ENCODE data around the gene CD2BP2. TPM values are rescaled to one million over a fixed set of nuclear protein-coding genes. Genes with fewer than 3 reads are reported as not detected.

Gene CD2BP2
- total RNA-seq, 1 donor = 21.5 TPM

DNA sequence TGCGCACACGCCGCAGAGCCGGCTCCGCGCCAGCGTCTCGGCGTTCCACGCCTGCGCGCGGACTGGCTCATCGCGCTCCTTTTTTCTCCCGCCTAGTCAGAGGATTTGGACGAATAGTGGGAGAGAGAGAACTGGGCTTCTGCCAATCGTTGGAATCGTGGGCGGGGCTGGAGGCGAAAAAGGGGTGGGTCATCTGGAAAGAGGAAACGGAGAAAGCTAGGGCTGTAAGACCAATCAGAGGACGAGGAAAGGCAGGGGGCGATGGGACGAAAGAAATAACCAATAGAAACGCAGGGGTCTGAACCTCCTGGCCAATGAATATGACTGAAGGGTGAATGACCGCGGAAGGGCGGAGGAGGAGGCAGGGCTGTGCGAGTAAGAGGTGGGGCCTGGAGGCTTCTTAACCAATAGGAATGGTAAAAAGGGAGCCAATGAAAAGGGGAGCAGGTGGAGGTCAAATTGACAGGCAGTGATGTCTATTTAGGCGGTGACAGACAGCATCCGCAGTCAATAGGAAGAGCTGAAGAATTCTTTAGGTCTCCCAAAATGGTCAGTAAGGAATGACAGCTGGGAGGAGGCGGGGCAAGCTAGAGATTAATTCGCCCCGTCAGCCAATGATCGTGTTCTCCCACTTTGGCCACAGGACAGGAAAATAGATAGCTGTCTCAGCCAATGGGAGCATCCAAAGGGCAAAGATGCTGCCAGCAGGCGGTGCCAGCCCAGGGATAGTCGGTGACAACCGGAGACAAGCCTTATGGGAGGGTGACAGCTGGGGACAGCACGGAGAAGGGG lies 15.5 kb upstream of the CD2BP2 start, which contains the start of gene TBC1D10B:
Gene TBC1D10B, minus strand, starts transcription at position 39 of the 792 bp plus-strand sequence. CDS start 311 bp downstream, outside the sequence.
- H3K9me3 ChIP-seq (ENCODE audit: low read depth, low read length) = no peaks in the 10 kb centered on the region
- peak within 1 kb of the TSS; percentile 58 for H3K4me3 ChIP-seq (ENCODE audit: low read length)
- H3K27me3 ChIP-seq (ENCODE audit: insufficient read depth, low read length) = no peaks in the 10 kb centered on the region
- H3K4me1 ChIP-seq (ENCODE audit: insufficient read depth, low read length) = peaks cover 39% of the 10 kb centered on the region

DNA sequence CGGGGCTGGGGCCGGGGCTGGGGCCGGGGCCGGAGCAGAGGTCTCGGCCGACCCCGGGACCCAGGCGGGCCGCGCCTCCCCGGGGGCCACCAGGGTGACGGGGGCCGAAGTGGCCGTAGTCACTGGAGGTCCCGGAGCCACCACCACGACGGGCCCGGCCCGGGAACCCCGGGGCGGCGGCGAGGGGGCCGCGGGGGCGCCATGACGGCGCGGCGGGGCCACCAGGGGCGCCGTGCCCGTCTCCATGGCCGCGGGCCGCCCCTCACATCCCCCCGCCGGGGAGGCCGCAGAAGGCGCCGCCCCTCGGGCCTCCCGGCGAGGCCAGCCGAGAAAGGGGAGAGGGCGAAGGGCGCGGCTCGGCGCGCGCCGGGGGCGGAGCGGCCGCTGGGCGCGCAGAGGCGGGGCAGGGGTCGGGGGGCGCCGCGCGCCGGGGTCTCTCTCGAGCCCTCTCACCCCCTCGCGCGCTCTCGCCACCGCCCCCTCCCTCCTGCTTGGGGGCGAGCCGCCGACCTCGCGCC lies 14.9 kb upstream of the CD2BP2 start:
- Histone ChIP-seq H3K27me3 (ENCODE audit: insufficient read depth, low read length) (no peaks in the 10 kb centered on the region), H3K4me1 (ENCODE audit: insufficient read depth, low read length) (peaks cover 39% of the 10 kb centered on the region), H3K9me3 (ENCODE audit: low read depth, low read length) (no peaks in the 10 kb centered on the region), H3K4me3 (ENCODE audit: low read length) (peak overlapping the region; percentile 58)

GRCh38 chr16:30369091-30369937 lies 14.2 kb upstream of the CD2BP2 start:
- Histone ChIP-seq H3K9me3 (ENCODE audit: low read depth, low read length) (no peaks in the 10 kb centered on the region), H3K4me1 (ENCODE audit: insufficient read depth, low read length) (peaks cover 39% of the 10 kb centered on the region), H3K4me3 (ENCODE audit: low read length) (peak overlapping the region; percentile 58), H3K27me3 (ENCODE audit: insufficient read depth, low read length) (no peaks in the 10 kb centered on the region)

GRCh38 chr16:30368792-30369090 lies 13.6 kb upstream of the CD2BP2 start:
- Histone ChIP-seq H3K4me3 (ENCODE audit: low read length) (peak overlapping the region; percentile 58), H3K9me3 (ENCODE audit: low read depth, low read length) (no peaks in the 10 kb centered on the region), H3K4me1 (ENCODE audit: insufficient read depth, low read length) (peaks cover 39% of the 10 kb centered on the region), H3K27me3 (ENCODE audit: insufficient read depth, low read length) (no peaks in the 10 kb centered on the region)

GRCh38 chr16:30368122-30368791 lies 13.1 kb upstream of the CD2BP2 start:
- peak overlapping the region; percentile 58 for H3K4me3 ChIP-seq (ENCODE audit: low read length)
- H3K27me3 ChIP-seq (ENCODE audit: insufficient read depth, low read length) = no peaks in the 10 kb centered on the region
- H3K4me1 ChIP-seq (ENCODE audit: insufficient read depth, low read length) = peaks cover 39% of the 10 kb centered on the region
- H3K9me3 ChIP-seq (ENCODE audit: low read depth, low read length) = no peaks in the 10 kb centered on the region

DNA sequence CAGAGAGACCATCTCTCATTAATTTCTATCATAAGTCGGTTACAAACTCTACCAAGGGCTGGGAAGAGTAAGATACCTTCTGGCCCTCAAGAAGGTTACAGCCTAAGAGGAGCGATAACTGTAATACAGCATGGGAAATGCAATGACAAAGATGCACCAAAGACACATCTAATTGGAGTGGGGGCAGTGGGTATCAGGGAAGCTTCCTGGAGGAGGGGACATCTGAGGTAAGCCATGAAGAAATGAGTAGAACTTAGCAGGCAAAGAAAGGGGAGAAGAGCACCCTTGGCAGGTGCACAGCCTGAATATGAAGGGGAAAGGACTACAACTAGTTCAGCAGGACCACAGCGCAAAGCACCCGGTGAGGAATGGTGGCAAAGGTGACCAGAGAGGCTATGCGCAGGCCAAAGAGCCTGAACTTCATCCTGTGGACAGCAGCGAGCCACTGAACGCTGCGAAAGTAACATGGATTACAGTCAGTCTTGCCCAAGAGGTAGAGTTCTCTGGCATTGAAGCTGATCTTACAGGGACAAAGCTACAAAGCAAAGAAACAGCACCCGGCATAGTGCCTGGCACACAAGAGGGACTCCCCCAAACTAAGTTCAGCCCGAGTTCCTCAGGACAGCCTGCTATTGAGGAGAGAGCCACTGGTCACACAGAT lies 12.4 kb upstream of the CD2BP2 start:
- H3K4me3 ChIP-seq (ENCODE audit: low read length) = no peak overlapping the region
- no peaks in the 10 kb centered on the region for H3K9me3 ChIP-seq (ENCODE audit: low read depth, low read length)
- no peaks in the 10 kb centered on the region for H3K27me3 ChIP-seq (ENCODE audit: insufficient read depth, low read length)
- peaks cover 39% of the 10 kb centered on the region for H3K4me1 ChIP-seq (ENCODE audit: insufficient read depth, low read length)

DNA sequence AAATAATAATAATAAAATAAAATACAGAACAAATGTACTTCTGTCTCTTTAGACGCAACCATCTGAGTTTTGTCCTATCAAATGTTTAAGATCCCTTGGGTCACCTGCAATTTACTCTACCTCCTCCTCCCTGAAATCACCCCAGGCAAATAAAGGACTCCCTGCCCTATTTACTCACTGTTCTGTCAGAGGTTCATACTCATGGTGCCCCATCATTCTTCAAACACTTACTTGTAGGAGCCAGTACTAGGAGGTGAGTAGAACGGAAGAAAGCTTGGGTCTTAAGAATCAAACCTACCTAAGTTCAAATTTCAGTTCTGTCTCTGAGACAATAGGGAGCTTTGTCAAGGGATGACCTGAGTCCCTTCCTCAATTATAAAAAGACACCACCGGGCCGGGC lies 11.4 kb upstream of the CD2BP2 start:
- H3K9me3 ChIP-seq (ENCODE audit: low read depth, low read length) = no peaks in the 10 kb centered on the region
- no peak overlapping the region for H3K4me3 ChIP-seq (ENCODE audit: low read length)
- no peaks in the 10 kb centered on the region for H3K27me3 ChIP-seq (ENCODE audit: insufficient read depth, low read length)
- peaks cover 37% of the 10 kb centered on the region for H3K4me1 ChIP-seq (ENCODE audit: insufficient read depth, low read length)

DNA sequence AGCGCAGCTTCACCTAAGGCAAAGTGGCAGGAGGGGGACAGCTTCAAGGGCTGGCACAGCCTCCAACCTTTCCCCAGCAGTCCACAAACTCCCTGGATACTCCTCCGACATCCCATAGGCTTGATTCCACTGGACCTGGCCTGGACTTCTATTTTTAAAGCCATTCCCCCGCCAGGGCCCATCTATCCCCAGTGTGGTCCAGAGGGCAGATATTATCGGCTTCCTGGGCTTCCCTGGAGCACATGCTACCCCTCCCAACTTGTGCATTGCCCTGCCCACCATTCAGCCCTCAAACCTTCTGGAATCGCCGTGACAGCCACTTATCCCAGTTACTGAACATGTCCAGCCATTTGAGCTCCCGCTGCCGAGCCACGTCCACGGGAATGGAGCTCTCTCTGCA lies 10.1 kb upstream of the CD2BP2 start:
- no peak overlapping the region for H3K4me3 ChIP-seq (ENCODE audit: low read length)
- no peaks in the 10 kb centered on the region for H3K27me3 ChIP-seq (ENCODE audit: insufficient read depth, low read length)
- H3K9me3 ChIP-seq (ENCODE audit: low read depth, low read length) = no peaks in the 10 kb centered on the region
- peaks cover 31% of the 10 kb centered on the region for H3K4me1 ChIP-seq (ENCODE audit: insufficient read depth, low read length)

- Histone ChIP-seq H3K4me1 (ENCODE audit: insufficient read depth, low read length) (peaks cover 6% of the 10 kb centered on the region), H3K4me3 (ENCODE audit: low read length) (no peak overlapping the region), H3K9me3 (ENCODE audit: low read depth, low read length) (no peaks in the 10 kb centered on the region), H3K27me3 (ENCODE audit: insufficient read depth, low read length) (no peaks in the 10 kb centered on the region)
Observed at GRCh38 chr16:30361180-30361579, 6.1 kb upstream of the CD2BP2 start.

GRCh38 chr16:30359871-30360170 lies 4.7 kb upstream of the CD2BP2 start:
- Histone ChIP-seq H3K27me3 (ENCODE audit: insufficient read depth, low read length) (no peaks in the 10 kb centered on the region), H3K9me3 (ENCODE audit: low read depth, low read length) (no peaks in the 10 kb centered on the region), H3K4me3 (ENCODE audit: low read length) (no peak overlapping the region), H3K4me1 (ENCODE audit: insufficient read depth, low read length) (peaks cover 15% of the 10 kb centered on the region)

- Histone ChIP-seq H3K4me1 (ENCODE audit: insufficient read depth, low read length) (peaks cover 19% of the 10 kb centered on the region), H3K9me3 (ENCODE audit: low read depth, low read length) (no peaks in the 10 kb centered on the region), H3K4me3 (ENCODE audit: low read length) (no peak overlapping the region), H3K27me3 (ENCODE audit: insufficient read depth, low read length) (no peaks in the 10 kb centered on the region)
Observed at GRCh38 chr16:30358990-30359870, 4.1 kb upstream of the CD2BP2 start.

- no peak overlapping the region for H3K4me3 ChIP-seq (ENCODE audit: low read length)
- H3K9me3 ChIP-seq (ENCODE audit: low read depth, low read length) = no peaks in the 10 kb centered on the region
- peaks cover 25% of the 10 kb centered on the region for H3K4me1 ChIP-seq (ENCODE audit: insufficient read depth, low read length)
- H3K27me3 ChIP-seq (ENCODE audit: insufficient read depth, low read length) = no peaks in the 10 kb centered on the region
Observed at GRCh38 chr16:30358577-30358936, 3.4 kb upstream of the CD2BP2 start.

DNA sequence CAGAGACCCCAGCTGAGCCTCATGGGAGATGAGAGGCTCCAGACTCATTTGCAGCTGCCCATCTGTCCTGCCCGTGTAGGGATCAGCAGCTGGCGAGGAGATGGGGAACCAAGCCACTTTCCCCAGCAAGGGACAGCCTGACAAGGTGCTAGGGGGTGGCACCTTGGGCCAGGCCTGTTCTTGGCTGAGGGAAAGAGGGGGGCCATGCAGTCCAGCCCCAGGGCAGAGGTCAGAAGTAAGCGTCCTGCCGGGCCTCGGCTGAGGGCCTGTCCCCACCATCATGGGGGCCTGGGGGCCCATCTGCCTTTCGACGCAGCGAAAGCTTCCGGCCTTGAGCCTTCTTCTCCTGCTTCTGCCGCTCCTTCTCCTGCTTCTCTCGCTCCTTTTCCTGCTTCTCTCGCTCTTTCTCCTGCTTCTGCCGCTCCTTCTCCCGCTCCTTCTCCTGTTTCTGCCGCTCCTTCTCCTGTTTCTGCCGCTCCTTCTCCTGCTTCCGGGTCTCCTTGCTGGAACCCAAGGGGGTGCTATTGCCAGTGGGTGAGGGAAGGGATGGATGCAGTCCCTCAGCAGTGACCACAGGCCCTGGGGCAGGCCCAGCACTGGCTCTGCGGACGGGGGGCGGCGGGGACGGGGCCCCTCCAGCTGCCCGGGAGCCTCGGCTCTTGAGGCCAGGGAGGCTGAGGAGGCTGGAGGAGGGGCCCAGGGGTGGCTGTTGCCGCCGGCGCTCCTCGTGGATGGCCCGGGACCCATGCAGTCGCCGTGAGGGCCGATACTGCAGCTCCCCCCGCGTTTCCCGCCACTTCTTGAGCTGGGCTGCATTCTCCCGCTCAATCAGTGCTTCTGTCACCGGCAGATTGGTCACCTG lies 2.8 kb upstream of the CD2BP2 start:
- H3K4me1 ChIP-seq (ENCODE audit: insufficient read depth, low read length) = peaks cover 29% of the 10 kb centered on the region
- no peaks in the 10 kb centered on the region for H3K9me3 ChIP-seq (ENCODE audit: low read depth, low read length)
- H3K4me3 ChIP-seq (ENCODE audit: low read length) = no peak overlapping the region
- no peaks in the 10 kb centered on the region for H3K27me3 ChIP-seq (ENCODE audit: insufficient read depth, low read length)
